HCEC 1CT (cell line): ENCODE results near the gene LCAT.
"Not testable (repeated sequence)": the region's sequence is repeated elsewhere in the genome, so short reads cannot be mapped to it uniquely, and the experiment has no call there.

Experiments
- DNase-seq: peaks from one replicate; pipeline ENCODE4 v3.0.0-alpha.2; 2017

LCAT gene

GRCh38 chr16:67946966-67947558 lies 3.1 kb upstream of the LCAT start:
- no peak for DNase-seq

- DNase-seq, result no peak
These were observed 2.2 kb upstream of the LCAT start for GRCh38 chr16:67946128-67946569.

DNA sequence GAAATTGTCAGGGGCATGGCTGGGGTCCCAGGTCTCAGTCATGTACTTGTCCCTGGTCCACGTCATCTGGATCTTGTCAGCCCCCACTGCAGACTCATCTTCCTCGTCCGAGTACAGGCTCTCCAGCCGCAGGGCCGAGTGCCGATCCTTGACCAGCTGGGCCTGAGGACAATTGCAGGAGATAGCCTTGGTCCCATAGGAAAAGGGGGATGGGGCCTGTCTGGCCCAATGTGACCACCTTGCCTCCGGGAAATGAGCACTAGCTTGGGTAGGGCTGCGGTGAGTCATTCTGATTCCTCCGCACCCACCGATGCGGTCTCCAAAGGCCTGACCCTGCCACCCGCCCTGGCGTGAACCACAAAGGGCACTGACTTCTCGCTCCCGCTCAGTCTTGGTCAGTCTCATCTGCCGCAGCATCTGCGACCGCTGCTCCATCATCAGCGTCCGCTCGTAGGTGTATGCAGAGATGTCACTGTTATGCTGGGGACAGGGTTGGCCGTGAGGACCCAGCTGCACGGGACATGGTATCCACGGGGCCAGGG lies 1.5 kb upstream of the LCAT start:
- DNase-seq, result no peak

DNA sequence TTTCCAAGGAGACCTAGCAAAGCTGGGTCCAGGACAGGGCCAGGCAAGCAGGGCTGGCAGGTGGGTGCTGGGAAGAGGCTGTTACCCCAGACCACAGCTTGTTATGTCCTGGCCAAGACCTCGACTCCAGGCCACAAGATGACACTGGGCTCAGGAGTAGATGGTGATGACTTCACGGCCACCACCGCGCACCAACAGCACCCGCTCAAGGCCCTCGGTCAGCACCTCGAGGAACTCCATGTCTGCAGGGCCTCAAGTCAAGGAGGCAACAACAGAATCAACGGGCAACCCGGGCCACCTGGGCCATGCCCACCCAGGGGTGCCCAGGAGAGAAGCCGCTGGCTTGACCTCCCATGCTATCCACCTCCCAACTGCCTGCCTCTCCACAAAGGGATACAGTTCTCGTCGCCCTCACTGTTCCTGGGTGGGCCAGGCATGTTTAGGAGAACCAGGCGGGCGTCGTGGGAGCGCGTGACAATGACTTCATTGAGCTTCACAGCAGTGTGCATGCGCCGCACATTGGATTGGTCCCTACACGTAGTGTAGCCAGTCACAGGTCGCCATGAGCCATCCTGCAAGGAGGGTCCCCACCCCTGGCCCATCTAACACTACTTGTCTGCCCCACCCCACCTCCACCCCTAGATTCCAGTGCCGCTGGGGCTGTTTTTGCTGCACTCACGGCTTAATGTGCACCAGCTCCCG lies 921 bp upstream of the LCAT start:
- DNase-seq, result no peak

DNA sequence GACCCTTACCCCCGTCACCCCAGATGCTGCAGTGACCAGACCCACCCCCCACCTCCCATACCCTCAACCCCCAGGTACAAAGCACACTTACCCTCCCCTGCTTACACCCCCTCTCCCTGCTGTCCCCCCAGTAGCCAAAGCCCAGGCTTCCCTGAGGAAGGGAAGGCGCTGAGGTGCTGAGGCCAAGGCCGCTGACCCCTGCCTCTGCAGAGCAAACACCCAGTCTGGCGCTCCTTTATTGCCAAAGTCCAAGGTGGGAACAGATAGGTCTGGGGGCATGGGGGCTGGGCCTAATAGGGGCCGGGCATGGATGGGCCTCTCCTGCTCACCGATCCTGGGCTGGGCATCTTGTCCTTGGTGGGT lies 683 bp downstream of the LCAT start:
- DNase-seq, result no peak

DNA sequence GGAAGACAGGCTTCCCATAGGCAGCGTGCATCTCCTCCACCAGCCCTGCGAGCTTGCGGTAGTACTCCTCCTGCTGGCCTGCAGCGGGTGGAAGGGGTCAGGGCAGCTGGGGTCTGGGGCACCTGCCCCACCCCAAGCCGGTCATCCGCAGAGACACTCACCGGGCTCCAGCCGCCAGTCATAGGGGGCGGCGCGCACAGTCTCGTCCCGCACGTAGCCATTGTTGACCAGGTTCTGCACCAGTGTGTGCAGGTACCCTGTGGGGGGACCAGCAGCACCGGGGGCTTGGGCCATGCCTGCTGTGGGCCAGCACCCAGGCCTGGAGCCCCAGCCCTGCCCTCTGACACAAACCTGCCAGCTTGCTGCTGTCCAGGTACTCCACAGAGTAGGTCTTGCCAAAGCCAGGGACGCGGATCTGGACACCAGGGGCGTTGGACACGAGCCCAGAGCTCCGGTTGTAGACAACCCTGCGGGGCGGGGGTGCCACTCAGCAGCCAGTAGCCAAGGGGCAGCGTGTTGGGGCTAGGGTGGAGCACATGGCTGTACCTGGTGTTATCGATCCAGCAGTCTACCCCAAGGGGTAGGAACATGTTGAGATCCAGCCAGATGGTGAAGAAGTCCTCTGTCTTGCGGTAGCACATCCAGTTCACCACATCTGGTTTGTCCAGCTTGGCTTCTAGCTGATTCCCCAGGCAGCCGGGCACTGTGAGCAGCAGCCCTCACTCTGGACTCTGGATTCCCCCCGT lies 1.2 kb downstream of the LCAT start:
- no peak for DNase-seq

- peak; percentile 24 for DNase-seq
These were observed 1.8 kb downstream of the LCAT start for GRCh38 chr16:67942200-67942509.

- DNase-seq, result no peak
These were observed 2.3 kb downstream of the LCAT start for GRCh38 chr16:67941469-67942199.

DNA sequence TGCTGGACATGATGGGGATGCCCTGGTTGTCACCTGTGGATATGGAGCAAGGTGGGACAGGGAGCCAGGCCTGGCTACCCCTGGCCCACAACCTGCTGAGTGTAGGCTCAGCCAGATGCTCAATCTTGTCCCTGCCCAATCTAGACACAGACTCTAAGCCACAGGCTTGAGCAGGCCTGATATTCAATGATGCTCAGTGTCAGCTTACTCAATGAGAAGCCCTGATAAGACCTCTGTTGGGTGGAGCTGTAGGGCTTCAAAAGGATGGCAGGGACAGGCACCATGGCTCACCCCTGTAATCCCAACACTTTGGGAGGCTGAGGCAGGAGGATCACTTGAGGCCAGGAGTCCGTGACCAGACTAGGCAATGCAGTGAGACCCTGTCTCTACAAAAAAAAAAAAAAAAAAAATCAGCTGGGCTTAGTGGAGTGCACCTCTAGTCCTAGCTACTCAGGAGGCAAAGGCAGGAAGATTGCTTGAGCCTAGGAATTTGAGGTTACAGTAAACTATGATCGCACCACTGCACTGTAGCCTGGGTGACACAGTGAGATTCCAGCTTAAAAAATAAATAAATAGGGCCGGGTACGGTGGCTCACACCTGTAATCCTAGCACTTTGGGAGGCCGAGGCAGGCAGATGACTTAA lies 3.4 kb downstream of the LCAT start:
- DNase-seq, result no peak

GRCh38 chr16:67939507-67940445 lies 4.1 kb downstream of the LCAT start:
- no peak for DNase-seq

DNA sequence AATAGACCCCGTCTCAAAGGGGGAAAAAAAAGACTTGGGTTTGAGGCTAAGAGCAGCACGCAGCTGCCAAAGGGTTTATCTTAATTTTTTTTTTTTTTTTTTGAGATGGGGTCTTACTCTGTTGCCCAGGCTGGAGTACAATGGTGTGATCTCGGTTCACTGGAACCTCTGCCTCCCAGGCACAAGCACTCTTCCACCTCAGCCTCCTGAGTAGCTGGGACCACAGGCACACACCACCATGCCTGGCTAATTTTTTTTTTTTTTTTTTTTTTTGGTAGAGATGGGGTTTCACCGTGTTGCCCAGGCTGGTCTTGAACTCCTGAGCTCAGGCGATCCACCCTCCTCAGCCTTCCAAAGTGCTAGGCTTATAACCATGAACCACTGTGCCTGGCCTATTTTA lies 6.2 kb downstream of the LCAT start:
- not testable (repeated sequence) for DNase-seq

GRCh38 chr16:67936880-67937605 lies 6.9 kb downstream of the LCAT start:
- no peak for DNase-seq

GRCh38 chr16:67936124-67936879 lies 7.6 kb downstream of the LCAT start, which contains the start of gene PSMB10:
Gene PSMB10 (minus strand): TSS chr16:67936850. CDS start chr16:67936749, 101 bp downstream.
- peak; percentile 60 for DNase-seq

GRCh38 chr16:67935402-67936123 lies 8.4 kb downstream of the LCAT start:
- peak; percentile 86 for DNase-seq

- no peak for DNase-seq
These were observed 8.9 kb downstream of the LCAT start for GRCh38 chr16:67935101-67935401.

- DNase-seq, result no peak
These were observed 9.4 kb downstream of the LCAT start for GRCh38 chr16:67934306-67935100.

- DNase-seq, result no peak
These were observed 10.1 kb downstream of the LCAT start for GRCh38 chr16:67933805-67934204.

DNA sequence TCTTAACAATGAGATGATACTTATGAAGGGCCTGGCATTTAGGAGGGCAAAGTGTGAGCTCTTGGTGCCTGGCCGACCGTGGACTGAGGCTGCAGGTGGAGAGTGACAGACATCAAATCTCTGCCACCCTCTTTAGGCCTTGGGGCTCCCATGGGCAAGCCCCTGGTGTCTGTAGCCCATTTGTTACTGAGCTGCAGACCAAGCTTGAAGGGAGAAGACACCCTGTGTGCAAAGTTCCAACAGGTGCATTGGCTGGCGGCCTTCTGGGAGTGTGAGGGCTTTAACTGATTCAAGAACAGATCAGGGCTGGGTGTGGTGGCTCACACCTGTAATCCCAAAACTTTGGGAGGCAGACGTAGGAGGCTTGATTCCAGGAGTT lies 11.5 kb downstream of the LCAT start:
- no peak for DNase-seq
